ENCODE data around the gene LHFPL6.

Gene LHFPL6

DNA sequence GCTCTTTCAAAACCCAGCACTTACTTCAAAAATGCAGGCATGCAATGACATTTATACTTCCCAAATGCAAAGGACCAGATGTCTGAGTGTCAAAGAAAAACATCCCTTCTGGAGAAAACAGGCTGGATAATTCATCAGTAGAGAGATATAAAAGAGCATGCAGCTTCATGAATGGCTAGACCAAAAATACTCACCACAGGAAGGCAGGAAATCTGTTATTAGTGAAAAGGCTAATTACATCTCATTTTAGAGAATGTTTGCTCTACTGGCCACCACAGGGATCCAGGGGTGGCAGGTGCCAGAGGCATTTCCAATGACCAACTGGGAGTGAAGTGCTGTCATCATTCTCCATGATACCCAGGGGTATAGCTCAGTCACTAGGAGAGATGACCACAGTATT is 106.5 kb downstream of the LHFPL6 start:
- Mint-ChIP-seq H3K4me1 (no peaks in the 10 kb centered on the region), H3K27ac (ENCODE audit: low read depth) (no peak overlapping the region), H3K36me3 (ENCODE audit: insufficient read depth) (no peaks in the 10 kb centered on the region), H3K9me3 (no peaks in the 10 kb centered on the region), H3K27me3 (peaks cover 20% of the 10 kb centered on the region), H3K4me3 (no peak overlapping the region)
- ATAC-seq (replicated peaks; ENCODE audit: extremely low read depth, poor library complexity, severe bottlenecking) (no peak), DNase-seq (ENCODE audit: low spot score in 2 of 2) (no peak)

DNA sequence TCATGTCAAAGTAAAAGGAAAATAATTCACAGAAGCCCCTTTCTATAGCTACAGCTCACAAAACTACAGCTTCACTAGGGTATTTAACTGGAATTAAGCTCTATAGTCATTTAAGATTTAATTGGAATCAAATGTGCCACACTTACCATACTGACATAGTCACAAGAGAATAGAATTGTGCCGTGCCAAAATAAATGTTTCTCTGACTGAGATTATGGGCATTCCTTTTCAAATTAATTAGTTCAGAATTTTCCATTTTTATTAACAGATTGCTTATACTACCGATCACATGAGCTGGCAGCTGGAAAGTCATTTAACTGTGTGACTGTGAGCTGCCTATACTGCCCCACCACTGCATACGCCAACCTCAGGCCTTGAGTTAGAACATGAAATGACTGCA is 108.4 kb downstream of the LHFPL6 start:
- peaks cover 36% of the 10 kb centered on the region for H3K27me3 Mint-ChIP-seq

DNA sequence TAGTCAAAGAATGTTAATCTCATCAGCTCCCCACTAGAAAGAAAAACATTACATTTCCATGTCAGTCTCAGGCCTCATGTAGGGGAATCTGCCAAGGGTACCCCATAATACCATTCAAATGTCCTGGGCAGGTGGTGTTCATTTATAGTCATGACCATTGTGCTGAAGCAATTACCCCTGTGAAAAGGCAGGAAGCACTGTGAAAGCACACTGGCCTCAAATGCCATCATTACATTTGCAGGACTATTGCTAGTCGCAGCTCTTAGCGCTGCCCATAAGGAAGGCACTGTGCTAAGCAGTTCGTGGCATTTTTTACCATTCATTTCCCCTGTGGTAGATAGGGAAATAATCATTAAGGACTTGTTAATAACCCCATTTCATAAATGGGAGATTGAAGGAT is 109.0 kb downstream of the LHFPL6 start:
- no peak overlapping the region for H3K27ac Mint-ChIP-seq (ENCODE audit: low read depth)
- peaks cover 36% of the 10 kb centered on the region for H3K27me3 Mint-ChIP-seq
- H3K36me3 Mint-ChIP-seq (ENCODE audit: insufficient read depth) = no peaks in the 10 kb centered on the region
- no peak overlapping the region for H3K4me3 Mint-ChIP-seq
- ATAC-seq (replicated peaks; ENCODE audit: extremely low read depth, poor library complexity, severe bottlenecking) = no peak
- DNase-seq (ENCODE audit: low spot score in 2 of 2) = no peak
- no peaks in the 10 kb centered on the region for H3K9me3 Mint-ChIP-seq
- H3K4me1 Mint-ChIP-seq = no peaks in the 10 kb centered on the region

More for the DNA sequence above, 108.4 kb downstream of the LHFPL6 start:
- ATAC-seq (replicated peaks; ENCODE audit: extremely low read depth, poor library complexity, severe bottlenecking) (no peak), DNase-seq (ENCODE audit: low spot score in 2 of 2) (no peak)
- Mint-ChIP-seq H3K4me3 (no peak overlapping the region), H3K27ac (ENCODE audit: low read depth) (no peak overlapping the region), H3K36me3 (ENCODE audit: insufficient read depth) (no peaks in the 10 kb centered on the region), H3K9me3 (no peaks in the 10 kb centered on the region), H3K4me1 (no peaks in the 10 kb centered on the region)

- Mint-ChIP-seq H3K36me3 (ENCODE audit: insufficient read depth) (no peaks in the 10 kb centered on the region), H3K27ac (ENCODE audit: low read depth) (no peak overlapping the region), H3K4me1 (no peaks in the 10 kb centered on the region), H3K4me3 (no peak overlapping the region), H3K27me3 (peaks cover 23% of the 10 kb centered on the region), H3K9me3 (no peaks in the 10 kb centered on the region)
- DNase-seq (ENCODE audit: low spot score in 2 of 2) = no peak
- no peak for ATAC-seq (replicated peaks; ENCODE audit: extremely low read depth, poor library complexity, severe bottlenecking)
These were observed 112.9 kb downstream of the LHFPL6 start for GRCh38 chr13:39490136-39490535.

DNA sequence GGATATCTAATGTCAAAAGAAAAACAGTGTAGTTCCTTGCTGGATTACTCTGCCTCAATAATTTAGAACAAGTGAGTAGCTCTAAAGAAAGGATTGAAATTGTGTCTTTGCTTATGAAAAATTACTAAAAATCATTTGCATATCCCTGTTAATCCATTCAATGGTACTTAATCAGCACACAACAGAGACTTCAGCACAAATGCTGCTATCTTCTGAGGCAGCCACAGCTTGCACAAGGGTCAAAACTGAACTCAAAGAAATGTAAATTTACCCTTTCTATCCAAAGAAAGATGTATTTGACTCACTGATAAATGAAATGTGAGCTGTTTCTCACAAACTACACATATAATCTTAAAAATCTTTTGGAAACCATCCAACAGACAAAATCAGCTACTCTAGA is 116.2 kb downstream of the LHFPL6 start:
- H3K4me3 Mint-ChIP-seq = no peak overlapping the region
- no peaks in the 10 kb centered on the region for H3K36me3 Mint-ChIP-seq (ENCODE audit: insufficient read depth)
- DNase-seq (ENCODE audit: low spot score in 2 of 2) (no peak), ATAC-seq (replicated peaks; ENCODE audit: extremely low read depth, poor library complexity, severe bottlenecking) (no peak)
- no peak overlapping the region for H3K27ac Mint-ChIP-seq (ENCODE audit: low read depth)
- peaks cover 16% of the 10 kb centered on the region for H3K27me3 Mint-ChIP-seq
- H3K9me3 Mint-ChIP-seq = no peaks in the 10 kb centered on the region
- no peaks in the 10 kb centered on the region for H3K4me1 Mint-ChIP-seq

GRCh38 chr13:39485314-39485700 is 117.7 kb downstream of the LHFPL6 start:
- Mint-ChIP-seq H3K4me1 (no peaks in the 10 kb centered on the region), H3K36me3 (ENCODE audit: insufficient read depth) (no peaks in the 10 kb centered on the region), H3K27me3 (peaks cover 6% of the 10 kb centered on the region), H3K9me3 (no peaks in the 10 kb centered on the region), H3K27ac (ENCODE audit: low read depth) (no peak overlapping the region), H3K4me3 (no peak overlapping the region)
- ATAC-seq (replicated peaks; ENCODE audit: extremely low read depth, poor library complexity, severe bottlenecking) (no peak), DNase-seq (ENCODE audit: low spot score in 2 of 2) (no peak)

DNA sequence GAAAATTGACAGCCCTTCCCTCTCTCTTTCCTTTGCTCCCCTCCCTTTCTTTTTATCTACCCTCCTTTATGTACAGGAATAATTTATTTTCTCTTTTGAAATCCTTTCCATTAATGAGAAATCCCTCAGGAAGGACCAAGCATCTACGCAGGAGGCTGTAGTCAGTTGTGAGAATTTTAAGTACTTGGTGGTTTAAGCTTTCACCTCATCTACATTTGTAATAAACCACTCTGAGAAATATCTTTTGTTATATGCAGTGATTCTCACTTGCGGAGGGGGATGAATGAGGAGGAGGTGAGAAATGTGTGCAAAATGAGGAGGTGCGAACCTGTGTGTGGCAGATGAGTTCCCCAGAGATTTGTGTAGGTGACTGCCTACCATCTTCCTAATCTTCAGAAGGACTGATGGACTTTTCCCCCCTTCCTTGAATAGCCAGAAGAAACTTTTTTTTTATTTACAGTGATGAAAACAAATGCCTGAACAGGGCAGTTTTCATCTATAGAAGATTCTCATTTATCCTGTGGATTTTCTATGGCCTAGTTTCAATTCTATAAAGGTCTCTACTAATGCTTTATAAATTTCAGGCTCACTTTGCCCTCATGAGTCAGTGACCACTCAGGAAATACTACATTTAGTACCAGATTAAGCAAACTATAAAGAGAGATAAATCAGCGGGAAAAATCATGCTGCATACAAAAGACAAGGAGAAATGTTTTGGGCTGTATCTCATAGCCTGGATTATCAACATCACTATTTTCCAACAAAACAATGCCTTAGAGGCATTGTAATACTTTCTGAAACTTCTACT is 118.3 kb downstream of the LHFPL6 start:
- H3K9me3 Mint-ChIP-seq = no peaks in the 10 kb centered on the region
- DNase-seq (ENCODE audit: low spot score in 2 of 2) = no peak
- ATAC-seq (replicated peaks; ENCODE audit: extremely low read depth, poor library complexity, severe bottlenecking) = no peak
- no peak overlapping the region for H3K4me3 Mint-ChIP-seq
- H3K36me3 Mint-ChIP-seq (ENCODE audit: insufficient read depth) = no peaks in the 10 kb centered on the region
- H3K27me3 Mint-ChIP-seq = peaks cover under 1% of the 10 kb centered on the region
- H3K4me1 Mint-ChIP-seq = no peaks in the 10 kb centered on the region
- no peak overlapping the region for H3K27ac Mint-ChIP-seq (ENCODE audit: low read depth)

DNA sequence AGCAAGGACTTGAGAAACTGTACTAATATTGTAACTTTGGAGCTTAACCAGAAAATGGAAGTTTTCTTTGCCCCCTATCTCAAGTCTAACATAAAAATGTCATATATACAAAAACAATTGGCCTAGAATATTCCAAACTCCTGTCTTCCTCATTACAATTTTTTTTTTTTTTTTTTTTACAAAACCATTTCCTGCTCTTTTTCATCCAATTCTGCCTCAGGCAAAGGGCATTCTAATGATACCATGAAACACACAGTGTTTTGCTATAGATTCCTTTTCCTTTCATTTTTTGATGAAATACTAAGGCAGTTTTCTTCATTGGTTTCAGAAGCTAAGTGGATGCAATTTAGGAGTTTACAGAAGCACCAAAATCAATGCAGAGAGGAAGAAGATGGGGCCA is 119.7 kb downstream of the LHFPL6 start:
- Mint-ChIP-seq H3K4me3 (no peak overlapping the region), H3K27ac (ENCODE audit: low read depth) (no peak overlapping the region), H3K9me3 (no peaks in the 10 kb centered on the region), H3K27me3 (no peaks in the 10 kb centered on the region), H3K4me1 (no peaks in the 10 kb centered on the region), H3K36me3 (ENCODE audit: insufficient read depth) (no peaks in the 10 kb centered on the region)
- ATAC-seq (replicated peaks; ENCODE audit: extremely low read depth, poor library complexity, severe bottlenecking) = no peak
- DNase-seq (ENCODE audit: low spot score in 2 of 2) = no peak

- Mint-ChIP-seq H3K9me3 (no peaks in the 10 kb centered on the region), H3K4me3 (no peak overlapping the region), H3K4me1 (no peaks in the 10 kb centered on the region), H3K36me3 (ENCODE audit: insufficient read depth) (no peaks in the 10 kb centered on the region), H3K27ac (ENCODE audit: low read depth) (no peak overlapping the region), H3K27me3 (peaks cover 11% of the 10 kb centered on the region)
- ATAC-seq (replicated peaks; ENCODE audit: extremely low read depth, poor library complexity, severe bottlenecking) = no peak
- no peak for DNase-seq (ENCODE audit: low spot score in 2 of 2)
These were observed 121.5 kb downstream of the LHFPL6 start for GRCh38 chr13:39481491-39481890.

DNA sequence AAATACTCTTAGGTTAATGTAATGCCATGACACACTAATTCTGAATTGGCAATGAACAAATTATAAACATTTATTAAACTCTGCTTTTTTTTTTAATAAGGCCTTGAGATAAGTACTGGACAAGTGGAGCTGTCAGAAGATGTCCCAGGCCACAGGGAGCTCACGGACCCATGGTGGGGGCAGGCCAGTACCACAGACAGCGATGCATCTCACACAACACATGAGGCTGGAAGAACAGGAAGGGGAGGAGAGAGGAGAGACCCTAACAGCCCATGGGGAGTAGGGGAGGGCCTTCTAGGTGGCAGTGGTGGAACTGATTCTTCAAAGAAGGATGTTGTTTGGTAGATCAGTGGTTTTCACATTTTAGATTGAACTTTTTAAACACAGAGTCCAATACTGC is 128.4 kb downstream of the LHFPL6 start:
- no peaks in the 10 kb centered on the region for H3K9me3 Mint-ChIP-seq
- no peak overlapping the region for H3K27ac Mint-ChIP-seq (ENCODE audit: low read depth)
- ATAC-seq (replicated peaks; ENCODE audit: extremely low read depth, poor library complexity, severe bottlenecking) (no peak), DNase-seq (ENCODE audit: low spot score in 2 of 2) (no peak)
- H3K4me1 Mint-ChIP-seq = no peaks in the 10 kb centered on the region
- H3K4me3 Mint-ChIP-seq = no peak overlapping the region
- H3K27me3 Mint-ChIP-seq = peaks cover 12% of the 10 kb centered on the region
- H3K36me3 Mint-ChIP-seq (ENCODE audit: insufficient read depth) = no peaks in the 10 kb centered on the region

DNA sequence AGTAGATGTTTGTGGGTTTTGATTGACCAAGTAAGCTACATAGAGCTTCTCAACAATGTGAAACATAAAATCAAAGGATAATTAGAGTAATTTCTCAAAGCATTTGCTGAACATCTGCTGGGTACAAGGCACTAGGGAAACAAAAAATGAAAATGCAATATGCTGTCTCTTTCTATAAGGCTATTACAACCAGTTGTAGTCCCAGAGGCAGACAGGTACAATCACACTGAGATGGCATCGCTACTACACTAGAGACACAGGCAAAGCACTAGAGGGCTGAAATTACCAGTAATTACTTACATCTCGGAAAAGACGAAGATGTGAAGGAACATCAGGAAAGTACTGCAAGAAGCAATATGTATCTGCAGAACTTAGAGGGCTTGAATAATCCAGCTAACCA is 133.3 kb downstream of the LHFPL6 start:
- H3K27ac Mint-ChIP-seq (ENCODE audit: low read depth) = no peak overlapping the region
- H3K36me3 Mint-ChIP-seq (ENCODE audit: insufficient read depth) = no peaks in the 10 kb centered on the region
- H3K4me3 Mint-ChIP-seq = no peak overlapping the region
- no peaks in the 10 kb centered on the region for H3K9me3 Mint-ChIP-seq
- peaks cover 27% of the 10 kb centered on the region for H3K27me3 Mint-ChIP-seq
- DNase-seq (ENCODE audit: low spot score in 2 of 2) (no peak), ATAC-seq (replicated peaks; ENCODE audit: extremely low read depth, poor library complexity, severe bottlenecking) (no peak)
- no peaks in the 10 kb centered on the region for H3K4me1 Mint-ChIP-seq

- Mint-ChIP-seq H3K9me3 (no peaks in the 10 kb centered on the region), H3K4me3 (no peak overlapping the region), H3K27ac (ENCODE audit: low read depth) (no peak overlapping the region), H3K36me3 (ENCODE audit: insufficient read depth) (no peaks in the 10 kb centered on the region), H3K27me3 (peaks cover 27% of the 10 kb centered on the region), H3K4me1 (no peaks in the 10 kb centered on the region)
- no peak for DNase-seq (ENCODE audit: low spot score in 2 of 2)
- no peak for ATAC-seq (replicated peaks; ENCODE audit: extremely low read depth, poor library complexity, severe bottlenecking)
These were observed 134.7 kb downstream of the LHFPL6 start for GRCh38 chr13:39468306-39468705.

- ATAC-seq (replicated peaks; ENCODE audit: extremely low read depth, poor library complexity, severe bottlenecking) = no peak
- no peak for DNase-seq (ENCODE audit: low spot score in 2 of 2)
- no peaks in the 10 kb centered on the region for H3K4me1 Mint-ChIP-seq
- no peak overlapping the region for H3K27ac Mint-ChIP-seq (ENCODE audit: low read depth)
- H3K4me3 Mint-ChIP-seq = no peak overlapping the region
- H3K9me3 Mint-ChIP-seq = no peaks in the 10 kb centered on the region
- H3K27me3 Mint-ChIP-seq = peaks cover 19% of the 10 kb centered on the region
- no peaks in the 10 kb centered on the region for H3K36me3 Mint-ChIP-seq (ENCODE audit: insufficient read depth)
These were observed 139.4 kb downstream of the LHFPL6 start for GRCh38 chr13:39463611-39464010.
